ENCODE measurements around the gene IP6K2. TPM values are rescaled to one million over a fixed set of nuclear protein-coding genes. Genes with fewer than 3 reads are reported as not detected.
A peak's percentile ranks its signal among the peaks of the same experiment; 100 is the strongest.

The IP6K2 gene
- total RNA-seq, 1 experiment from 2014 or later: 102 TPM

GRCh38 chr3:48685603-48686511 lies 31.2 kb downstream of the IP6K2 start, which contains the start of gene NCKIPSD:
Gene NCKIPSD (minus strand): TSS chr3:48685915. CDS start chr3:48685807, 108 bp downstream.
- 0 out of 2 replicates have a peak, but pooled peaks cover 7% of the 10 kb centered on the region for H4K20me1 ChIP-seq (ENCODE audit: low read length)
- H3K4me2 ChIP-seq (ENCODE audit: low read length): peak within 1 kb of the TSS; percentile 96
- BruUV-seq (replicated peaks): no TSS peak
- peaks cover 30% of the 10 kb centered on the region for H3K79me2 ChIP-seq (ENCODE audit: low read length)
- H3K36me3 ChIP-seq (ENCODE audit: low read depth, low read length): peaks cover 49% of the 10 kb centered on the region
- peak within 1 kb of the TSS; percentile 51 for H3K27ac ChIP-seq (ENCODE audit: low read length)
- peak within 1 kb of the TSS; percentile 92 for H3K9ac ChIP-seq (ENCODE audit: low read length)
- no peaks in the 10 kb centered on the region for H3K9me2 ChIP-seq (replicated peaks; ENCODE audit: low read length)
- intact Hi-C loops (cut with micrococcal nuclease): loop anchor here (1.0 to 2.0 kb wide), 4 partner anchors 51 to 221 kb away; partner anchors contain the start of gene SLC26A6
- ATAC-seq: peak; percentile 81
- H3F3A ChIP-seq (ENCODE audit: low read length, unreplicated experiment): peaks cover 4% of the 10 kb centered on the region
- H2AFZ ChIP-seq (ENCODE audit: low read length): peak within 1 kb of the TSS; percentile 81
- ChIA-PET POLR2A (ENCODE audit: unreplicated experiment) (interaction anchor here (0.5 kb wide), 1 partner anchor 11 kb away, joined by 3 read pairs; no protein-coding TSS in a partner anchor), CTCF (interaction anchor here (0.5 to 1.1 kb wide), 6 partner anchors 50 to 161 kb away, joined by 3 to 9 read pairs (median 3); partner anchors contain the start of genes PFKFB4 and SLC26A6)
- peak; percentile 92 for DNase-seq
- no peak for TF ChIP-seq EZH2phosphoT487 (IDR thresholded peaks at IDR 0.05; ENCODE audit: borderline replicate concordance, low read length)
- TF ChIP-seq CTCF (conservative IDR thresholded peaks at IDR 0.05; ENCODE audit: low read depth, low read length): peak; percentile 79
- H3K9me3 ChIP-seq (ENCODE audit: low read length): no peaks in the 10 kb centered on the region
- peak within 1 kb of the TSS; percentile 90 for H3K4me3 ChIP-seq (ENCODE audit: low read length)
- H3K4me1 ChIP-seq (ENCODE audit: insufficient read depth, low read length): peaks cover 20% of the 10 kb centered on the region
- H3K27me3 ChIP-seq (ENCODE audit: low read length): no peaks in the 10 kb centered on the region

GRCh38 chr3:48685293-48685602 lies 31.8 kb downstream of the IP6K2 start:
- Histone ChIP-seq H3K9me2 (replicated peaks; ENCODE audit: low read length) (no peaks in the 10 kb centered on the region), H3F3A (ENCODE audit: low read length, unreplicated experiment) (peaks cover 4% of the 10 kb centered on the region), H3K9me3 (ENCODE audit: low read length) (no peaks in the 10 kb centered on the region), H3K27me3 (ENCODE audit: low read length) (no peaks in the 10 kb centered on the region), H3K4me1 (ENCODE audit: insufficient read depth, low read length) (peaks cover 20% of the 10 kb centered on the region), H4K20me1 (ENCODE audit: low read length) (0 out of 2 replicates have a peak, but pooled peaks cover 7% of the 10 kb centered on the region), H2AFZ (ENCODE audit: low read length) (peak overlapping the region; percentile 81), H3K36me3 (ENCODE audit: low read depth, low read length) (peaks cover 46% of the 10 kb centered on the region), H3K79me2 (ENCODE audit: low read length) (peaks cover 30% of the 10 kb centered on the region), H3K4me2 (ENCODE audit: low read length) (peak overlapping the region; percentile 96), H3K27ac (ENCODE audit: low read length) (peak overlapping the region; percentile 51), H3K4me3 (ENCODE audit: low read length) (peak overlapping the region; percentile 90), H3K9ac (ENCODE audit: low read length) (peak overlapping the region; percentile 92)
- ATAC-seq (no peak), DNase-seq (no peak)
- POLR2A ChIA-PET (ENCODE audit: unreplicated experiment): no interaction called here
- TF ChIP-seq EZH2phosphoT487 (IDR thresholded peaks at IDR 0.05; ENCODE audit: borderline replicate concordance, low read length) (no peak), EZH2 (IDR thresholded peaks at IDR 0.05; ENCODE audit: low read length, unreplicated experiment) (no peak), CTCF (conservative IDR thresholded peaks at IDR 0.05; ENCODE audit: low read depth, low read length) (no peak)
- intact Hi-C loops (cut with micrococcal nuclease): loop anchor here (1.0 to 2.0 kb wide), 3 partner anchors 50 to 220 kb away; partner anchors contain the start of gene SLC26A6
- CTCF ChIA-PET: interaction anchor here (0.6 to 1.3 kb wide), 5 partner anchors 21 to 162 kb away, joined by 3 to 10 read pairs (median 5); no protein-coding TSS in a partner anchor
- BruUV-seq (replicated peaks): no TSS peak
